Upper lobe of left lung (tissue), 6 donors: ENCODE data around the gene MRPL55. TPM values are rescaled to one million over a fixed set of nuclear protein-coding genes. Genes with fewer than 3 reads are reported as not detected.

Experiments used
- ATAC-seq, 2 donors: fragments of 200-7000 bp; cut with Tn5 transposase; one replicate each; pipeline ENCODE4 v1.9.1; 2022; ENCODE audit warnings: mild to moderate bottlenecking in 2 of 2, moderate library complexity in 2 of 2; ENCODE audit not compliant: low FRiP score in 2 of 2
- DNase-seq, 2 donors: peaks; one replicate each; pipeline ENCODE4 v3.0.0-alpha.2; 2019 to 2020
- H3K27ac ChIP-seq, 4 donors: fragments of 200-600 bp; sonication (generic); one replicate each; pipeline ENCODE4 v1.5.1; 2016 to 2019
- H3K27me3 ChIP-seq, 4 donors: fragments of 200-600 bp; sonication (generic); one replicate each; pipeline ENCODE4 v1.5.1; 2017 to 2019
- H3K36me3 ChIP-seq, 4 donors: fragments of 200-600 bp; sonication (generic); one replicate each; pipeline ENCODE4 v1.5.1; 2016 to 2019
- H3K4me1 ChIP-seq, 4 donors: fragments of 200-600 bp; sonication (generic); one replicate each; pipeline ENCODE4 v1.5.1; 2018 to 2019
- H3K4me3 ChIP-seq, 4 donors: fragments of 200-600 bp; sonication (generic); one replicate each; pipeline ENCODE4 v1.5.1; 2017 to 2019; ENCODE audit warnings: mild to moderate bottlenecking in 2 of 4, moderate library complexity in 1 of 4
- H3K9me3 ChIP-seq, 4 donors: fragments of 200-600 bp; sonication (generic); one replicate each; pipeline ENCODE4 v1.5.1; 2018 to 2019
- EP300 ChIP-seq, 4 donors: sonication (generic); formaldehyde crosslinking; IDR thresholded peaks; one replicate each; pipeline ENCODE4 v1.5.1; 2017; ENCODE audit warnings: antibody characterized with exemption in 4 of 4, control low read depth in 2 of 4
- POLR2A ChIP-seq, 4 donors: fragments of 450-650 bp; IDR thresholded peaks; one replicate each; pipeline ENCODE4 v1.5.1; 2016 to 2017; ENCODE audit warnings: antibody characterized with exemption in 4 of 4, mild to moderate bottlenecking in 2 of 4
- POLR2AphosphoS5 ChIP-seq, 2 donors: sonication (generic); formaldehyde crosslinking; IDR thresholded peaks; one replicate each; pipeline ENCODE4 v1.5.1; 2017; ENCODE audit warnings: antibody characterized with exemption in 2 of 2
- WGBS, 2 donors: methylation state at CpG; one replicate each; pipeline ENCODE4 v1.1.5; 2017 to 2018; 5-methylcytosine and 5-hydroxymethylcytosine counted together
- total RNA-seq, 6 donors: library from RNA; depleted of rRNA in 4 of 6; stranded (reverse); fragments of >200 nt in 4 of 6; gene quantifications; one replicate each; pipeline versions ENCODE4 v1.1.0 to v1.2.1, GENCODE V29; 2016 to 2021
- TF ChIP-seq, protein P1 (sequence below), 6 experiments: fragments of 450-650 bp in 4 of 6; fragments of 200-600 bp in 2 of 6; sonication (generic) in 2 of 6; IDR thresholded peaks; one replicate each; pipeline ENCODE4 v1.5.1; 2016 to 2019; ENCODE audit warnings: antibody characterized with exemption in 6 of 6
- donor health status: DM: no; HTN: no; CAD: no; lungs with moderate emphysema.
- donor health status: DM: no; HTN: yes; CAD: no; lungs with severe emphysema.

The MRPL55 gene
- total RNA-seq, 6 donors from 2014 or later = 42.4 to 161 (median 60.1) TPM

DNA sequence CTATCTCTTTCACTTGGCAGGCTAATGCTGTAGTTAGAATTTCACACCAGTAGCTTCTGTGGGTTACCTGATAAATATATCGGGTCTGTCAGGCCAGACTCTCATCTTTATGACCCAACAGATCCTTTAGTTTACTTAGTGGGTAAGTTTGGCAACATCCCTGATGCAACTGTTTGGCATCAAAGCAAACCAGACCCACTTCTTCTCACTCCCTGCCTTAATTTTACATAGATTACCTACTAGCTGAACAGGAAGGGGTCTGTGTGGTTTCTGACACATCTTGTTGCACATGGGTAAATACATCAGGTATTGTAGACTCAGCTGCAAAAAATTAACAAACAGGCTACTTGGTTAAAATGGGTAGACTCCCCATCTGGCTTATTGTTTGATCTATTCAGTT, 27.8 kb upstream of the MRPL55 start:
- DNase-seq (no peak), ATAC-seq (no peak)
- TF ChIP-seq POLR2A (IDR thresholded peaks at IDR 0.05) (no peak), POLR2AphosphoS5 (IDR thresholded peaks at IDR 0.05) (no peak), EP300 (IDR thresholded peaks at IDR 0.05) (no peak)
- TF ChIP-seq, protein P1, sequence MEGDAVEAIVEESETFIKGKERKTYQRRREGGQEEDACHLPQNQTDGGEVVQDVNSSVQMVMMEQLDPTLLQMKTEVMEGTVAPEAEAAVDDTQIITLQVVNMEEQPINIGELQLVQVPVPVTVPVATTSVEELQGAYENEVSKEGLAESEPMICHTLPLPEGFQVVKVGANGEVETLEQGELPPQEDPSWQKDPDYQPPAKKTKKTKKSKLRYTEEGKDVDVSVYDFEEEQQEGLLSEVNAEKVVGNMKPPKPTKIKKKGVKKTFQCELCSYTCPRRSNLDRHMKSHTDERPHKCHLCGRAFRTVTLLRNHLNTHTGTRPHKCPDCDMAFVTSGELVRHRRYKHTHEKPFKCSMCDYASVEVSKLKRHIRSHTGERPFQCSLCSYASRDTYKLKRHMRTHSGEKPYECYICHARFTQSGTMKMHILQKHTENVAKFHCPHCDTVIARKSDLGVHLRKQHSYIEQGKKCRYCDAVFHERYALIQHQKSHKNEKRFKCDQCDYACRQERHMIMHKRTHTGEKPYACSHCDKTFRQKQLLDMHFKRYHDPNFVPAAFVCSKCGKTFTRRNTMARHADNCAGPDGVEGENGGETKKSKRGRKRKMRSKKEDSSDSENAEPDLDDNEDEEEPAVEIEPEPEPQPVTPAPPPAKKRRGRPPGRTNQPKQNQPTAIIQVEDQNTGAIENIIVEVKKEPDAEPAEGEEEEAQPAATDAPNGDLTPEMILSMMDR (IDR thresholded peaks at IDR 0.05) = no peak
- no peaks in the 10 kb centered on the region for H3K9me3 ChIP-seq
- H3K4me3 ChIP-seq = no peak overlapping the region
- no peaks in the 10 kb centered on the region for H3K27me3 ChIP-seq
- peaks cover 0 to 6% (median 1%) of the 10 kb centered on the region in 4 donors for H3K36me3 ChIP-seq
- peaks cover 10 to 20% (median 12%) of the 10 kb centered on the region in 4 donors for H3K4me1 ChIP-seq
- H3K27ac ChIP-seq = no peak overlapping the region
- WGBS, 2 donors = 41 to 48% methylated on average over 1 of the region's 1 CpG

DNA sequence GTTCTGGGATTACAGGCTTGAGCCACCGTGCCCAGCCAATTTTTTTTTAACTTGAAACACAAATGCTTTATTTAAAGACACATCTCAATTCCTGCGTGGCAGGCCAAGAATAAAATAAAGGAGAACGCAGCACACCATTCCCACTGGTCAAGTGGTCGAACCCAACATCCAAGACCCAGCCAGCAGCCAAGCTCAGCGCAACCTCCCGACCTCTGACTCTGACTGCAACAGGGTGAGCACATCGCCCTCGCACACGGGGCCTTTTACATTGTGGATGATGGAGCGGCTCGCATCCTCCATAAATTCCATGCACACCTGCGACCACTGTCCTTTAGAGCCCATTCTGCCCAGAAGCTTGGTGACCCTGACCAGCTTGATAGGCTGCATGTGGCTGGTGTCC, 25.5 kb upstream of the MRPL55 start:
- H3K4me1 ChIP-seq = peaks cover 0 to 13% (median 7%) of the 10 kb centered on the region in 4 donors
- TF ChIP-seq POLR2A (IDR thresholded peaks at IDR 0.05) (no peak), POLR2AphosphoS5 (IDR thresholded peaks at IDR 0.05) (no peak), EP300 (IDR thresholded peaks at IDR 0.05) (no peak)
- TF ChIP-seq, protein P1 (IDR thresholded peaks at IDR 0.05) = no peak
- no peak for ATAC-seq
- H3K36me3 ChIP-seq = no peaks in the 10 kb centered on the region
- DNase-seq = no peak
- no peaks in the 10 kb centered on the region for H3K9me3 ChIP-seq
- H3K4me3 ChIP-seq = no peak overlapping the region
- no peaks in the 10 kb centered on the region for H3K27me3 ChIP-seq
- 81 to 93% methylated on average over 11 to 12 of the region's 12 CpGs for WGBS, 2 donors
- no peak overlapping the region for H3K27ac ChIP-seq

DNA sequence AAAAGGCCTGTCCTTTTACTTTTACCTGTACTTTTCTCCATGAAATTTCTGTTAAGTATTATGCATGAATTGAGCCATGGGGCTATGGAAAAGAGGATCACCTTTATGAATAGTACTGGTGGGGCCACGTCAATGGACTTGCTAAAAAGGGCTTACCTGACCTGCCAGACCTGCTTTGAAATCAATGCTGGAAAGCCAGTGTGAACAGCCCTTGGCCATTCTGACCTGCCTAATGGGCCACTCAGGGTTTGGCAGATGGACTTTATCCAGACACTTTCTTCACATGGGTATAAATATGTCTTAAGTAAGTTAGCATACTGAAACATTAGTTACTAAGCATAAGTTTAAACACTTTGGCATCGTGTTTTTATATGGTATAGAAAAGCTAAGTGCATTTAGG, 22.7 kb upstream of the MRPL55 start:
- no peak for DNase-seq
- ATAC-seq = no peak
- 79 to 81% methylated on average over 2 of the region's 2 CpGs for WGBS, 2 donors
- Histone ChIP-seq H3K27ac (peak overlapping the region; percentile 19 to 53 (median 49)), H3K27me3 (no peaks in the 10 kb centered on the region), H3K4me3 (no peak overlapping the region), H3K36me3 (no peaks in the 10 kb centered on the region), H3K4me1 (peaks cover 0 to 6% (median 5%) of the 10 kb centered on the region in 4 donors), H3K9me3 (no peaks in the 10 kb centered on the region)
- no peak for TF ChIP-seq POLR2A (IDR thresholded peaks at IDR 0.05)
- no peak for TF ChIP-seq EP300 (IDR thresholded peaks at IDR 0.05)
- TF ChIP-seq POLR2AphosphoS5 (IDR thresholded peaks at IDR 0.05) = no peak
- TF ChIP-seq, protein P1 (IDR thresholded peaks at IDR 0.05) = no peak

DNA sequence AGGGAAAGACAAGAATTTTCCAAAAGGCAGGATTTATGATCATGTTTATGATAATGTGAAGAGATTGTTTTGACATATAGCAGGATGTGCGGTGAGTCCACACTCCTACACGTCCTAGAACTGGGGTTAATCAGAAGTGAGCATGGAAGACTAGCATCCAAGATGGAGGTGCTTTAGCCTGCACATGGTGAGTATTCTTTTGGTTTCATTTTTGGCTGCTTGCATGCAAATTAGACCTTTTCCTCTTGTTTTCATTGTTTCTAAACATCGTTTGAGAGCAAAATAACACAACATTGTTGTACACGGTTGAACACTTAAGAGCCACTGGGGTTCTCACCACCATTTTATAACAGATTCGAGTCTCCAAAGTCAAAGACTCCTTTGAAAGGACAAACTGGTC, 16.1 kb upstream of the MRPL55 start:
- H3K4me3 ChIP-seq = no peak overlapping the region
- no peak for DNase-seq
- 71 to 78% methylated on average over 5 of the region's 5 CpGs for WGBS, 2 donors
- no peak for ATAC-seq
- no peaks in the 10 kb centered on the region for H3K4me1 ChIP-seq
- TF ChIP-seq POLR2AphosphoS5 (IDR thresholded peaks at IDR 0.05) (no peak), EP300 (IDR thresholded peaks at IDR 0.05) (no peak), POLR2A (IDR thresholded peaks at IDR 0.05) (no peak)
- TF ChIP-seq, protein P1 (IDR thresholded peaks at IDR 0.05) = no peak
- no peaks in the 10 kb centered on the region for H3K36me3 ChIP-seq
- no peak overlapping the region for H3K27ac ChIP-seq
- no peaks in the 10 kb centered on the region for H3K27me3 ChIP-seq
- H3K9me3 ChIP-seq = no peaks in the 10 kb centered on the region

DNA sequence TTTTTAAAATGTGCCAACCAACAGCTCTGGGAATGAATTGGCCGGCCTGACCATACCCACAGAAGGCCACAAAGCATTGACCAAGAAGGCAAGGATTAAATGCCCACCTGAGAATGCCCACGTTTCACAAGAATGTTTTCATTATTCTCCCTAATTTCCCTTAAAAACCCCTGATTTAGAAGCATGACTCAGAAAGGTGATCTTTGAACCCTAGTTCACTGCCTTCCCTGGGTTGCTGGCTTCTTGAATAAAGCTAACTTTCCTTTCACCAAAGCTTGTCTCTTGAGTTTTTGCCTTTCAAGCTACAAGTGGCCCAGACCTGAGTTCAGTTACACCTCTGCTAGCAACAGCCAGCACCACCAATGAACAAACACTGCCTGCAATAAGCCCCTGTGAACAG, 14.4 kb upstream of the MRPL55 start:
- no peak overlapping the region for H3K27ac ChIP-seq
- no peak for ATAC-seq
- TF ChIP-seq POLR2A (IDR thresholded peaks at IDR 0.05) (no peak), POLR2AphosphoS5 (IDR thresholded peaks at IDR 0.05) (no peak)
- TF ChIP-seq, protein P1 (IDR thresholded peaks at IDR 0.05) = no peak
- no peak overlapping the region for H3K4me3 ChIP-seq
- H3K9me3 ChIP-seq = no peaks in the 10 kb centered on the region
- 65 to 84% methylated on average over 2 of the region's 2 CpGs for WGBS, 2 donors
- H3K4me1 ChIP-seq = no peaks in the 10 kb centered on the region
- no peak for DNase-seq
- H3K27me3 ChIP-seq = no peaks in the 10 kb centered on the region
- no peaks in the 10 kb centered on the region for H3K36me3 ChIP-seq
